H1 (cell line): Measurements from ENCODE around the gene NLRP1. TPM values are rescaled to one million over a fixed set of nuclear protein-coding genes. Genes with fewer than 3 reads are reported as not detected.

Experiments
- polyA plus RNA-seq, 7 experiments: library from polyadenylated mRNA; depleted of rRNA in 3 of 7; stranded (reverse) in 5 of 7; unstranded in 2 of 7; fragments of >200 nt in 5 of 7; fragments of 200-250 nt in 2 of 7; gene quantifications; 1 replicate in 5 of 7; 2 replicates in 1 of 7; 4 replicates in 1 of 7; pipeline versions ENCODE4 v1.2.1 to v1.2.3, GENCODE V29; 2011 to 2013; ENCODE audit warnings: missing spikeins in 2 of 7, mixed read lengths in 2 of 7
- total RNA-seq: library from RNA; stranded (reverse); fragmentation: NEBNext Ultra II Directional; extraction: Animal tissue kit (Norgen Biotek cat#: 25700); gene quantifications from 2 replicates; pipeline ENCODE4 v1.2.1, GENCODE V29; 2021

The NLRP1 gene
- total and polyA plus RNA-seq, 2 of the 8 experiments (the other 6 are each of a cell fraction or from before 2014, with no cell fraction given): 8.6 to 10.4 TPM

Other genes starting within 250 kb of the NLRP1 start
- gene NUP88, start 164.8 kb downstream of the NLRP1 start, total RNA-seq: 102 and 105 TPM in 2 replicates
- gene NUP88, start 164.8 kb downstream of the NLRP1 start, polyA plus RNA-seq (2011; rRNA removed): 69.0 and 77.4 TPM in 2 replicates
- 57.7 and 59.6 TPM in 2 replicates for gene RPAIN, start 164.3 kb downstream of the NLRP1 start, total RNA-seq
- gene RPAIN, start 164.3 kb downstream of the NLRP1 start, polyA plus RNA-seq (2011; rRNA removed): 37.0 and 54.5 TPM in 2 replicates
- 453 and 454 TPM in 2 replicates for gene C1QBP, start 145.4 kb downstream of the NLRP1 start, total RNA-seq
- gene C1QBP, start 145.4 kb downstream of the NLRP1 start, polyA plus RNA-seq (2011; rRNA removed): 210 and 355 TPM in 2 replicates
- gene DHX33, start 115.5 kb downstream of the NLRP1 start, total RNA-seq: 67.7 and 70.0 TPM in 2 replicates
- 34.8 and 38.1 TPM in 2 replicates for gene DHX33, start 115.5 kb downstream of the NLRP1 start, polyA plus RNA-seq (2011; rRNA removed)
- gene DERL2, start 98.3 kb downstream of the NLRP1 start, total RNA-seq: 58.4 and 67.5 TPM in 2 replicates
- gene DERL2, start 98.3 kb downstream of the NLRP1 start, polyA plus RNA-seq (2011; rRNA removed): 33.7 and 55.3 TPM in 2 replicates
- gene MIS12, start 97.9 kb downstream of the NLRP1 start, total RNA-seq: 25.6 and 27.2 TPM in 2 replicates
- gene MIS12, start 97.9 kb downstream of the NLRP1 start, polyA plus RNA-seq (2011; rRNA removed): 6.2 and 9.5 TPM in 2 replicates